GM18508 (cell line): Measurements from ENCODE around the gene MRPS9.

Experiments used
- ATAC-seq: cut with Tn5 transposase; IDR thresholded peaks from one replicate; pipeline ENCODE4 v1.9.1; 2021; ENCODE audit warnings: moderate number of reproducible peaks; ENCODE audit not compliant: insufficient read depth, unreplicated experiment

Gene MRPS9

DNA sequence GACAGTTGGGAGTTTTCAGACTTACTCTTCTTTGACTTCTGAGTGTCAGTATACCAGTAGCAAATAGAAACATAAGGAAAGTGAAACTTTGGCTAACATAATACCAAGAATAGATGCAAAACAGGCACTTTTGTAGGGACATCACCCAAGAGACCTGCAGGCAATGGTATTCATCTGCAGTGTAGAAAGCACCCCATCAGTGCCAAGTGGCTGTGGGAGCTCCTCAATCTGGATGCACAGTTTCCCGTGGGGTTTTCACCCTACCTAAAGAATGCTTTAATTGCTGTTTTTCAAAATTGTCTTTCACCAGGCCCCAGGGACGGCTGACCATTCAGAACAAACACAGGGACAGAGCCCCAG, 107.1 kb downstream of the MRPS9 start:
- ATAC-seq = no peak

DNA sequence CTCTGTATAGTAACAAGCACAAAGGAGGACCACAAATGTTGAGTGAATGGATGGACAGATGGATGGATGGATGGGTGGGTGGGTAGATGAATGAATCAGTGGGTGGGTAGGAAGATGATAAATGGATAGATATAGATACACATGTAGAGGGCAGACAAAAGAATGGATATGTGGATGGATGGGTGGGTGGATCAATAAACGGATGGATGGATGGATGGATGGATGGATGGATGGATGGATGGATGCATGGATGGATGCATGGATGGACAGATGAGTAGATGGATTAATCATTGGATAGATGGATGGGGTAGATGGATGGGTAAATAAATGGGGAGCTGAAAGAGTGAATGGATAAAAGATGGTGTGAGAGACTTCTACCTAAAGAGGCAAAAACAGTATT, 111.4 kb downstream of the MRPS9 start:
- ATAC-seq = no peak
